Ecto neural progenitor cell (in vitro differentiated cells): Measurements from ENCODE around the gene PIGL.
"Not testable (repeated sequence)": the region's sequence is repeated elsewhere in the genome, so short reads cannot be mapped to it uniquely, and the experiment has no call there.

ENCODE experiments used
- DNase-seq: peaks from one replicate; pipeline ENCODE4 v3.0.0-alpha.2; 2018; ENCODE audit warnings: low spot score

The PIGL gene

DNA sequence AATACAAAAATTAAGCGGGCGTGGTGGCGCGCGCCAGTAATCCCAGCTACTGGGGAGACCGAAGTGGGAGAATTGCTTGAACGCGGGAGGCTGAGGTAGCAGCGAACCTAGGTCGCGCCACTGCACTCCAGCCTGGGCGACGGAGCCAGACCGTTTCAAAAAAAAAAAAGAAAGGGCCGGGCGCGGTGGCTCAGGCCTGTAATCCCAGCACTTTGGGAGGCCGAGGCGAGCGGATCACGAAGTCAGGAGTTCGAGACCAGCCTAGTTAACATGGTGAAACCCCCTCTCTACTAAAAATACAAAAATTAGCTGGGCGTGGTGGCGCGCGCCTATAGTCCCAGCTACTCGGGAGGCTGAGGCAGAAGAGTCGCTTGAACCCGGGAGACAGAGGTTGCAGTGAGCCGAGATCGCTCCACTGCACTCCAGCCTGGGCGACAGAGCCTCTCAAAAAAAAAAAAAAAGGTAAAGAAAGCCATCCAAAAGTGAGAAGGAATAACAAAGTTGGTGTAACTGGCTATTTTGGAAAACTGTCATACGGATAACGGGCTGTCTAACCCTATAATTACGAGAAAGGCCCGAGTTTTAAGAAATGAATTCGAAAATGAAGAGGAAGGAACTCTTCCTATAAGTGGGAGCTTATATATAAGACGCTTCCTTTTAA lies 539 bp upstream of the PIGL start:
- not testable (repeated sequence) for DNase-seq

DNA sequence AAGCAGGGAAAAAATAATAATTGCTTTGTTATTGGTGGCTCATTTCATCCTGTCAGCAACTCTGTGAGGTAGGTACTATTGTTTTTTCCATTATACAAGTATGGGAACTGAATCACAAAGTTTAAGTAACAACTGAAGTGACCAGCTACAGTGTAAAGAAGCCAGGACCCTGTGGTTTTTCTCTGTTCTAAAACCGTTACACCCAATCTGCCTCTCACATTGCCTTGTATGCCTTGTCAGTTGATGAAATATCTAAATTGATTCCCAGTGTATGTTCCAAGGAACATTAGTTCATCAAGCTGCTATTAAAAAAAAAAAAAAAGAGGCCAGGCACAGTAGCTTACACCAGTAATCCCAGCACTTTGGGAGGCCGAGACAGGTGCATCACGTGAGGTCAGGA lies 5.4 kb downstream of the PIGL start:
- no peak for DNase-seq

DNA sequence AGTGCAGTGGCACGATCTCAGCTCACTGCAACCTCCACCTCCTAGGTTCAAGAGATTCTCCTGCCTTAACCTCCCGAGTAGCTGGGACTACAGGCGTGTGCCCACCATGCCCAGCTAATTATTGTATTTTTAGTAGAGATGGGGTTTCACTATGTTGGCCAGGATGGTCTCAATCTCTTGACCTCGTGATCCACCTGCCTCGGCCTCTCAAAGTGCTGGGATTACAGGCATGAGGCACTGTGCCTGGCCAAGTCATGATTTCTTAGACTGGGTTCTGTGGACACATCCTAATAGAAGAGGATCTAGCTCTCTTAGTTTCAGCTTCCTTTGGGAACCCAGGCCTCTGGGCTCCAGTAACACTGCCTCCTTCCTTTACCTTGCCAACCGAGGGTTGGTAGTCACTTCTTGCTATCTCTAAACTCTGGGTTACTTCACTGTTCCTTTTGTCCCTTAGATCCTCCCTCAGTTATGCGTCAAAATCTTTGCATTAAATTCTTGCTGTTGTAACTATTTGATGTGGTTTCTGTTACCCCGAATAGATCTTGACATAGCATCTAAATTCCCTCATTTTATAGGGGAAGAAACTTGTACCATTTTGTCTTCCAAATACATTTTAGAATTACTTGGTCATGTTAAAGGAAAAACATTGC lies 13.0 kb downstream of the PIGL start:
- DNase-seq, result peak; percentile 26

DNA sequence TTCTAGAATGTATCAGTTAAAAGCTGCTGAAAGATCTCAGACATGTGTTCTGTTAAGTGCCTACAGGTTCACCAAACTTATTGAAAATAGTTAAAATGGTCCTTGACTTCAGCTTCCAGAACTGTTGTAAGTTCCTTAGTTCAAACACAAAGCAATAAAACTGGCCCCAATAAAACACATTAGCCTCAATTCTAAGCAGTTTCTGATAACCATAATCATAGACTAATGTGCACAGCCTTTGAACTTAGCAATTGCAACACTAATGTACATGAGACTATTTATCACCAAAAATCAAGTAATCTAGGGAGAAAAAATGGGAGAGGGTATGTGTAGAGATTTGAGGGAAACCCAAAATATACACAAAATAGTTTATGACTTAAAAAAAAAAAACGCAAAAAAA lies 15.4 kb downstream of the PIGL start:
- DNase-seq, result no peak

DNA sequence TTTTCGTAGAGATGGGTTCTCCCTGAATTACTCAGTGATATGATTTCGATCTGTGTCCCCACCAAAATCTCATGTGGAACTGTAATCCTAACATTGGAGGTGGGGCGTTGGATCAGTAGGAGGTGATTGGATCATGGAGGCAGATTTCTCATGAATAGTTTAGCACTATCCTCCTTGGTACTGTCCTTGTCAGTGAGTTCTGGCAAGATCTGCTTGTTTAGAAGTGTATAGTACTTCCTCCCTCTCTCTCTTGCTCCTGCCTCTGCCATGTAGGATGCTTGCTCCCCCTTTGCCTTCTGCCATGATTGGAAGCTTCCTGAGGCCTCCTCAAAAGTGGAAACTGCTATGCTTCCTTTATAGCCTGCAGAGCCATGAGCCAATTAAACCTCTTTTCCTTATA lies 22.9 kb downstream of the PIGL start:
- no peak for DNase-seq

DNA sequence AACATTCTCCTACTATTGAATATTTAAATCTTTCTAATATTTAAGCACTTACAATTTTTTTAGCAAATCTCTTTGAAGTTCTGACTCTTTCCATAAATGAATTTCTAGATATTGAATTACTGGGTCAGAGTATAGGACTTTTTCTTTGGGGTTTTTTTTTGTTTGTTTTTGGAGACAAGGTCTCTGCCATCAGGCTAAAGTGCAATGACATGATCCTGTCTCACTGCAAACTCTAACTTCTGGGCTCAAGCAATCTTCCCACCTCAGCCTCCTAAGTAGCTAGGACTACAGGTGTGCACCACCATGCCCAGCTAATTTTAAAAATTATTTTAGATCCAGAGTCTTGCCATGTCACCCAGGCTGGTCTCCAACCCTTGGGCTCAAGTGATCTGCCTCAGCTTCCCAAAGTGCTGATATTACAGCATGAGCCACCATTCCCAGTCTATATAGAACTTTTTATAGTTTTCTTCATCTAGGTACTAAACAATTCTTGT lies 24.9 kb downstream of the PIGL start:
- DNase-seq, result no peak

DNA sequence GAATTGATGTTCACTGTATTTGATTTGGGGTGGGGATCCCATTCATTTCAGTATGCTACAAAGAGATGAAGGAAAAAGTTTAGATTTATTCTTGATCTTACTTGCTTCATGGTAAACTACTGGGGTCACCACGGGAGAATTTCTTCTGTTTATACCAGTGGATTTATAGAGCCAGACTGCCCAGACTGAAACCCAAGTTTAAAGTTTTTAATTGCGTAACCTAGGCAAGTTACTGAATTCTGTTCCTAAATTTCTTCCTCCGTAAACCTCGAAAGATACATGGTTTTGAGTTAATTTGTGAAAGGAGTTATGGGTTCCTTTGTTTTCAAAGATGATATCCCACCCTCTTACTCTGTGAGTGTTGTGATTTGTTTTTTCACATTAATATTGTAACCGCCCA lies 26.4 kb downstream of the PIGL start:
- DNase-seq, result no peak

DNA sequence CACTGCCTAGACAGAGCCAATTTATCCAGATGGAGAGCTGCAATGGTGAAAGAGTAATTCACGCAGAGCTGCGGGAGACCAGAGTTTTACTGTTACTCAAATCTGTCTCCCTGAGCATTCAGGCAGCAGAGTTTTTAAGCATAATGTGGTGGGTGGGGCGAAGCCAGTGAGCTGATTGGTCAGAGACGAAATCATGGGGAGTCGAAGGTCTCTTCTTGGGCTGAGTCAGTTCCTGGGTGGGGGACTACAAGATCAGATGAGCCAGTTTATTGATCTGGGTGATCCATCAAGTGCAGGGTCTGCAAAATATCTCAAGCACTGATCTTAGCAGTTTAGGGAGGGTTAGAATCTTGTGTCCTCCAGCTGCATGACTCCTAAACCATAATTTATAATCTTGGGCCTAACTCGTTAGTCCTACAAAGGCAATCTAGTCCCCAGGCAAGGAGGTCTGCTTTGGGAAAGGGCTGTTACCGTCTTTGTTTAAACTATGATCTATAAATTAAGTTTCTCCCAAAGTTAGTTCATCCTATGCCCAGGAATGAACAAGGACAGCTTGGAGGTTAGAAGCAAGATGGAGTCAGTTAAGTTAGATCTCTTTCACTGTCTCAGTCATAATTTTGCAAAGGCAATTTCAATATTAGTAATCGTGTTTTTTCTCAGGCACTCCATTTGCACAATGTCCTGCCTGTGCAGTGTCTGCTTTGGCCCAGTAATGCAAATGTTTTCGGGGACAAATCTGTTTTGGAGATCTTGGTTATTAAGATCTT lies 27.0 kb downstream of the PIGL start:
- no peak for DNase-seq

DNA sequence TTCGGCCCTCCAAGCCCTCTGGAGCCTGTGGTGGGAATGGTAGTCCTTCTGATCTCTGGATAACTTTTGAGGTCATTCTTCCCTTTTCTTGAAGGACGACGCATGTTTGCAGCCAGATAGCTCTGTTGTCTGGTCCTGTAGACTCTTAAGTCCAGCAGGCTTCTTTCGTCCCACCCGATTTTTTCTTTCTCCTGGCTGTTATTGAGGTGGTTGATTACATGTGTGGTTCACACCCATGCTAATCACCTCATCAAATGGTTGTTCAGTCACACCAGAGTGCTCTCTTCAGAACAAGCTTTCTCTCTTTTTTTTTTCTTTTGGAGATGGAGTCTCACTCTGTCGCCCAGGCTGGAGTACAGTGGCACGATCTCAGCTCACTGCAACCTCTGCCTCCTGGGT lies 30.6 kb downstream of the PIGL start:
- no peak for DNase-seq

DNA sequence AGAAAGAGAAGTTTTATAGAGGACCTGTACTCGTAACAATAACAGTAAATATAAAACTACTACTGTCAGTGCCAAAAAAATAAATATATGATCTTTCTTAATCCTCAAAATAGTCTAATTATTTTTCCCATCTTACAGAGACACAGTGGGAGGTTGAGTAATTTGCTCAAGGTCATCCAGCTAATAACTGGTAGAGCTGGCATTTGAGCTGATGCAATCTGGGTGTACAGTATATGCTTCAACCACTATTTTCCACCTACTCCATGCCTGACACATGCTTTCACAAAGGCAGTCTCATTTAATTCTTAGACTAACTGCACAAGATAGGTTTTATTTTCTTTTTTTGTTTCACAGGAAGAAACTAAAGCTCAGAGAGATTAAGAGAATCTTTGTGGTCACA lies 33.6 kb downstream of the PIGL start:
- no peak for DNase-seq

DNA sequence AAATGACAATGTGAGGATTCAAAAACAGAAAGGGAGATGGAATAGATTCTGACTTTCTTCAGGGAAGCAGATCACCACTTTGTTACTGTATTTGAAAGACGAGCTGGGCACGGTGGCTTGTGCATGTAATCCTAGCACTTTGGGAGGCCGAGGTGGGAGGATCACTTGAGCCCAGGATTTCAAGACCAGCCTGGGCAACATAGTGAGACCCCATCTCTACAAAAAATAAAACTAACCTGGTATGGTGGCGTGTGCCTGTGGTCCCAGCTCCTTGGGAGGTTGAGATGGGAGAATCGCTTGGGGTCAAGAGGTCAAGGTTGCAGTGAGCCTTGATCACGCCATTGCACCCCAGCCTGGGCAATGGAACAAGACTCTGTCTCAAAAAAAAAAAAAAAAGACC lies 34.0 kb downstream of the PIGL start:
- DNase-seq, result no peak

DNA sequence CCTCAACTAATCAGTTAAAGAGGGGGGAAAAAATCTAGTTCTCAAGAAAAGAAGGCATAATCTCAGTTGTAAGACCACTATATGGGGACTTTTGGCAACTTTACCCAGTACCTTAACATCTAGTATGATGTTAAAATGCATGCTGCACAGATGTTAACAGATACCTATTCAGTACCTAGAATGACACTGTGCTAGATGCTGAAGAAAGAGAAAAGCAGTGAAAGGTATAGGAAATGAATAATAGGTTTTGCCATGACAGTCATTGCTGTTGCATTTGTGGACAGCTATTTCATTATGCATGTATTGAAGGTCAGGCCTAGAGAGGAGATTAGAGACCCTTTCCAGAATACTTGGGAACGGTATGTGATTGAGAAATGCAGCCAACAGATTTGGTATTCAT lies 34.5 kb downstream of the PIGL start:
- DNase-seq, result no peak

DNA sequence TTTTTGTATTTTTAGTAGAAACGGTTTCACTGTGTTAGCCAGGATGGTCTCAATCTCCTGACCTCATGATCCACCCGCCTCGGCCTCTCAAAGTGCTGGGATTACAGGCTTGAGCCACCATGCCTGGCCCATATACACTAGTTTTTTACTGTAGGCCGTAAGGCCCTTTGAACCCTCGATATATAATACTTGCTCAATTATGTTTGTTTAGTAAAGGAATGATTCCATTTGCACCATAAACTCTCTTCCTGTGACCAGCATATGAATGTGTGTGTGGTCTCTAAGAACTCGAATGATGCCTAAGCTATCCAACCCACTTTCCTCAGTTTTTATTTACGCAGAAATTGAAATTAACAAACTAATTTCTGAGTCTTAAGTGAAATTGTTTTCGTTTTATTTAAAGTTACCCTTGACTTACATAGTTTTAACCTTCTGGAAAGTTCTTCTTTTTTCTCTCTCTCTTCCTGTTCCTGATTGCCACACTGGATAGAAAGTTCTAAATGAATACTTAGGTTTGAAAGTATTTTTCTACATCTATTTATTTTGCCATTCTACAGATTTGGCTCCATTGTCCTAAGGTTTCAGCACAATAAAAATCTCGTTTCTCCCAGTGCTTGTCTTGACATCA lies 37.9 kb downstream of the PIGL start:
- DNase-seq, result no peak

DNA sequence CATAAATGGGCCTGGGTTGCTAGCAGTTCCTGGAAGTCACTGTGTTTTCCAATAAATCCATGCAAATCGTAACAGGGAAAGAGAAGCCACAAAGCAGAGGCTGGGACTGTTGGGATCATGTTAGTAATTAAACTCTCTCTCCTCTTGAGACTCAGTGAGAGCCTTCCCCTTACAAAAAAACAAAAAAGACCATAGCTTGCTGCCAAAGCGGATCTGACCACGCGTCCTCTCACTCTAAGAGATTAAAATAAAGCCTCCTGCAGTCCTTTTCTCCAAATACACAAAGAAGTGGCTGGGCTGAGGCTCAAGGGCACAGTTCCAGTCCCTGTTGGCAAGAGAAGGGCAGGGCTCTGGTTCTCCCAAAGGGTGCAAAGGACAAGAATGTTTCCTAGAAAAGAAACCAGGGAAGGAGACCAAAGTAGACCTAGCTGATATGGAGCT lies 38.5 kb downstream of the PIGL start:
- peak; percentile 61 for DNase-seq

DNA sequence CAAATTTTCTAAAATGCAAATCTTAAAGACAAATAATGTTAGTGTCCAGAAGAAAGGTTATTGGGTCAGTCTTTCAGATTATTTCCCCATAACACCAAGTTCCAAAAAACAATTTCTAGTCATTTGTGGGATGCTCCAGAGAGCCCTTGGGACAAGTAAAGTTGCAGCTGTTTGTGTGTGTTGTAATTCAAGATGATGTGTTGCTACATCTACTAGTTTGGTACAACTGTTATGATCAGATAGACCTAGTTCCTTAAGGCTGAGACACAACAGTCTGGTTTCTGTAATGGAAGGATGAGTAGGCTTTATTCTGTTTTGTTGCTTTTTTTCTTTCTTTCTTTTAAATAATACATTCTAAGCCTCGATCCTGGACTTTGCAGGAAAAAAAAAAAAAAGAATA lies 41.9 kb downstream of the PIGL start:
- DNase-seq, result no peak

DNA sequence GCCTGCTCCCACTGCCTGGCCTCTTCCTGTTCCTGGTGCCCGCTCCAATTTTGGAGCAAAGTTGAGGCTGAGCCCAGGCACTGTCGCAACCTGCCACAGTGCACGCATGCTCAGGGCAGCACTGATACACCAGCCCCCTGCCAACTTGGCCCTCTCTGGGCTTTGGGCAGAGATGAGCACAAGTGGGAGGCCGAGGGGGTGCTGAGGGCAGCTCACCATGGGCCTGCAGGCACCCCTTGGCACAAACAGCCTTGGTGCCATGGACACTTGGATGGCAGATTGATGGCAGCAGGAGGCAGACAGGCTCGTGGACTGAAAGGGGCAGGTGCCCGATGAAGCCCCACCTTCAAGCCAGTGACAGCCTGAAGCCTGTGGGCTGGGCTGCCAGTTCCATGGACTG lies 42.9 kb downstream of the PIGL start:
- DNase-seq, result no peak

DNA sequence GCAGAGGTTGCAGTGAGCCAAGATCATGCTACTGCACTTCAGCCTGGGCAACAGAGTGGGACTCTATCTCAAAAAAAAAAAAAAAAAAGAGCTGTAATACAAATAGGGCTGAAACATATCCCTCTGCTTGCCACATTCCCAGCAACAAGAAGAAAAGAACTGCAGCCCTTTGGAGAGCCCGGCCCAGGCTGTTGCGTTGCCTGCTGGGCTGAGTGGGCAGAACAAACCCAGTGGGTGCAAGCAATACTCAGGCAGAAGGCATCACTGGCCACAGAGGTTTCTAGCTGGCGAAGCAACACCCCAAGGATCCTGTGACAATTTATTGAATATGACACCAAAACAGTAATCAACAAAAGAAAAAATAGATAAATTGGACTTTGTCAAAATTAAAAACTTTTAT lies 44.0 kb downstream of the PIGL start:
- no peak for DNase-seq

DNA sequence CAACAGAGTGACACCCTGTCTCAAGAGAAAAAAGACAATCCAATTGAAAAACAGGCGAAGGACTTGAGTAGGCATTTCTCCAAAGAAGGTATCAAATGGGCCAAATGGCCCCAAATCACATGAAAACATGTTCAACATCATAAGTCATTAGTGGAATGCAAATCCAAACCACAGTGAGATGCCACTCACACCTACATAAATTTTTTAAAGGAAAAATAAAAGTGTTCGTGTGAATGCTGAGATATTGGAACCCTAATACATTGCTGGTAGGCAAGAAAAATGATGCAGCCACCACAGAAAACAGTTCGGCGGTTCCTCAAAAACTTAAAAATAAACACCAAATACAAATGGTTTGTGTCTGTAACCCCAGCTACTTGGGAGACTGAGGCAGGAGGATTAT lies 45.2 kb downstream of the PIGL start:
- no peak for DNase-seq

DNA sequence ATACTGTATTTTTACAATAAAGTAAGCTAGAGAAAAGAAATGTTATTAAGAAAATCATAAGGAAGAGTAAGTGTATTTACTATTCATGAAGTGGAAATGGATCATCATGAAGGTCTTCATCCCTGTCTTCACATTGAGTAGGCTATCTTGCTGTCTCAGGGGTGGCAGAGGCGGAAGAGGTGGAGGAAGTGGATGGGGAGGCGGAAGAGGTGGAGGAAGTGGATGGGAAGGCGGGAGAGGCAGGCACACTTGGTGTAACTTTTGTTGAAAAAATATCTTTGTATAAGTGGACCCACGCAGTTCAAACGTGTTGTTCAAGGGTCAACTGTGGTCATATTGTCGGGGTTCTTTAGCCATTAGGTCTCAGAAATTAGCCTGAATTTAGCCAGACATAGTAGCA lies 50.2 kb downstream of the PIGL start:
- DNase-seq, result no peak

DNA sequence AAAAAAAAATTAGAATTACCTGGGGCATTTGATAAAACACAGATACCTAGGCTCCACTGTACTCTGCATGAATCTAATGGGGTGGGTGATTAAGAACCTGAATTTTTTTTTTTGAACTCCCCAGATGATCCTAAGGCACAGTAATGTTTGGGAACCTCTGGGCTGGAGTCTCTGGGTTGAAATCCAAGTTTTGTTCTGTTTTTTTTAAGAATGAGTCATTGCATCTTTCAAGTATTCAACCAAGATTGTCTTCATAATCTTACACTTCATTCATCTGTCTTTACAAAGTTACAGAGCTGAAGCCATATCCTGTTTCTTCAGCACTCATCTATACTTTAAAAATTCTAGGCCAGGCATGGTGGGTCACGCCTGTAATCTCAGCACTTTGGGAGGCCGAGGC lies 52.6 kb downstream of the PIGL start:
- DNase-seq, result no peak

DNA sequence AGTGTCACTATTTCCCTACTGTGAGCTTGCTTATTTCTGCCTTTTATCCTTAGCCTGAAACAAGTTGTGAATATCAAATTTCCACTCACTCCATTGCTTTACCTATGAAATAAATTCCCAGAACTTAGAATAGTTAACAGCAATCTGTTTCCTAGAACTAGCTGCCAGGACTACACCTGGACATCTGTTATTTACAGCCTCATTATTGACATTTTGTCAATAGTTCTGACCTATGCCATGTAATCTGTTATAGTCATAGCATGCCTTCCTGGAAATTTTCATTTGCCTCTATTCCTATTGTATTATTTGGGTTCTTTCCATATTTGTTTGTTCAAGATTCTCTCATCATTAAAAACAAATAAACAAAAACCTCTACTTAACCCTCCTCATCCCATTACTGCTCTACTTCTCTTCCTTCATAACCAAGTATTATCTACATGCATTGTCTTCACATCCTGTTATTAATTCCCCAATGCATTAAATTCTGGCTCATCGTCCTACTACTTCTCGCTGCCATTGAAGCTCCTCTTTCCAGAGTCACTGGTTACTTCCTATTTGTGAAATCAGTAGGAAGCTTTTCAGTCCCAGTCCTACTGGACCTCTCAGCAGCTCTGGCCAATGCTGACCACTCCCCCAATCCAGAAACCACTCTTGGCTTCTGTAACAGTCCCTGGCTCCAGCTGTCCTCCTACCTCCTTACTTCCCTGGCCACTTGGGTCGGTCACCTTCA lies 55.3 kb downstream of the PIGL start:
- DNase-seq, result no peak

DNA sequence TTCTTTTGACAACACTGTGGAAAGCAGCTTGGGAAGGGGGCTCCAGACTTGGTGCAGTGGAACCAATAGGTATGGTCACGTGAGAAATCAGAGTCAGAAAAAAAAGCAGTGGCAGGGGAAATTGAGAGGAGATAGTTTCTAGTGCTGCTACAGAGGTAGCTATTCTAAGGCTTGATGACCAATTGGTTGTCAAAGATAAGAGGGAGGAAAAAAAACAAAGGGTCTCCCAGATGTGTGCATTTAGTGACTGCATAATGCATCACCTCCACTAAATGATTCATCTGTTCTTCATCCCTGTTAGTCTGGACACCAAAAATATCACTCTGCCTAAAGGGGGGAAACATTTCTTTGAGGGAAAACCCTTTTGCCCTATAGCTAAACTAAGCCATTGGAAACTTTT lies 56.5 kb downstream of the PIGL start:
- DNase-seq, result no peak
